Endothelial cell (in vitro differentiated cells): ENCODE results near the gene ZNF621. TPM values are rescaled to one million over a fixed set of nuclear protein-coding genes. Genes with fewer than 3 reads are reported as not detected.
"Not testable (repeated sequence)": the region's sequence is repeated elsewhere in the genome, so short reads cannot be mapped to it uniquely, and the experiment has no call there.

ENCODE experiments used
- DNase-seq: peaks from one replicate; pipeline ENCODE4 v3.0.0; 2021; ENCODE audit warnings: low spot score
- H3K27ac Mint-ChIP-seq: one replicate; pipeline ENCODE4 v1.8.0; 2021; ENCODE audit warnings: mixed read lengths, inconsistent platforms; ENCODE audit not compliant: unreplicated experiment
- H3K27me3 Mint-ChIP-seq: one replicate; pipeline ENCODE4 v1.8.0; 2021; ENCODE audit warnings: mild to moderate bottlenecking, moderate library complexity, mixed read lengths, inconsistent platforms; ENCODE audit not compliant: unreplicated experiment
- H3K36me3 Mint-ChIP-seq: one replicate; pipeline ENCODE4 v1.8.0; 2021; ENCODE audit warnings: mild to moderate bottlenecking, low read depth, mixed read lengths, inconsistent platforms; ENCODE audit not compliant: unreplicated experiment
- H3K4me1 Mint-ChIP-seq: one replicate; pipeline ENCODE4 v1.8.0; 2021; ENCODE audit warnings: mild to moderate bottlenecking, mixed read lengths, inconsistent platforms; ENCODE audit not compliant: unreplicated experiment
- H3K4me3 Mint-ChIP-seq: one replicate; pipeline ENCODE4 v1.8.0; 2021; ENCODE audit warnings: mild to moderate bottlenecking, mixed read lengths, inconsistent platforms; ENCODE audit not compliant: unreplicated experiment
- H3K9me3 Mint-ChIP-seq: one replicate; pipeline ENCODE4 v1.8.0; 2021; ENCODE audit warnings: mixed read lengths, inconsistent platforms; ENCODE audit not compliant: unreplicated experiment
- total RNA-seq: library from RNA; stranded (reverse); fragmentation: NEBNext Ultra II Directional; extraction: Animal tissue kit (Norgen Biotek cat#: 25700); gene quantifications from one replicate; pipeline ENCODE4 v1.2.1, GENCODE V29; 2021; ENCODE audit not compliant: unreplicated experiment
- TF ChIP-seq, protein P1 (sequence below): fragments of 200-600 bp; sonication (generic); IDR thresholded peaks from one replicate; pipeline ENCODE4 v1.5.0; 2021; ENCODE audit warnings: antibody characterized with exemption; ENCODE audit not compliant: unreplicated experiment

The ZNF621 gene
- total RNA-seq, 1 donor from 2014 or later: 25.7 TPM

DNA sequence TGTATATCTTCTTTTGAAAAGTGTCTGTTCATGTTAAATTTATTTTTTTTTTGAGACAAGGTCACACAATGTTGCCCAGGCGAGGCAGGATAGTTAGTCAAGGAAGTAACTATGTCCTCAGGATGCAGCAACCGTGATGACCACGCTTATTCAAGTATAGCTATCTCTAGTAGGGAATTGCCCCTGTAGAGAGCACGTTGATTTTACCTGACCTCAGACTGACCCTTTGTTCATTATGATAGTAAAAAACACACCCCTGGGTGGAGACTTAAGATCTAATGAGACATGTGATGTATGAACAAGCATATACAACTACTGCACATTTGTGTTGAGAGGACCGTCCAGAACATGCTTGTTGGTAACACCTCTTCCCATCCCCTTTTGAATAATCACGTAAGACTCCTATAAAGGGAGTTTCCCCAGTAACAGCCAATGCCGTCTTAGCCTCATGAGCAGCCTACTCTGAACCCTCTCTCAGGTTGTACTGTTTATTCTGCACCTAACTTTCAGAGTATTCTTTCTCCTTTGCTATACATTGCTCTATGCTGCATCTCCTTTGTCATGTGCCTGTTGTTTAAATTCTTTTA is 32.9 kb downstream of the ZNF621 start:
- Mint-ChIP-seq H3K27me3 (peaks cover 2% of the 10 kb centered on the region), H3K27ac (no peak overlapping the region), H3K4me3 (no peak overlapping the region), H3K36me3 (peaks cover 17% of the 10 kb centered on the region), H3K4me1 (no peaks in the 10 kb centered on the region), H3K9me3 (peaks cover 7% of the 10 kb centered on the region)
- TF ChIP-seq, protein P1, sequence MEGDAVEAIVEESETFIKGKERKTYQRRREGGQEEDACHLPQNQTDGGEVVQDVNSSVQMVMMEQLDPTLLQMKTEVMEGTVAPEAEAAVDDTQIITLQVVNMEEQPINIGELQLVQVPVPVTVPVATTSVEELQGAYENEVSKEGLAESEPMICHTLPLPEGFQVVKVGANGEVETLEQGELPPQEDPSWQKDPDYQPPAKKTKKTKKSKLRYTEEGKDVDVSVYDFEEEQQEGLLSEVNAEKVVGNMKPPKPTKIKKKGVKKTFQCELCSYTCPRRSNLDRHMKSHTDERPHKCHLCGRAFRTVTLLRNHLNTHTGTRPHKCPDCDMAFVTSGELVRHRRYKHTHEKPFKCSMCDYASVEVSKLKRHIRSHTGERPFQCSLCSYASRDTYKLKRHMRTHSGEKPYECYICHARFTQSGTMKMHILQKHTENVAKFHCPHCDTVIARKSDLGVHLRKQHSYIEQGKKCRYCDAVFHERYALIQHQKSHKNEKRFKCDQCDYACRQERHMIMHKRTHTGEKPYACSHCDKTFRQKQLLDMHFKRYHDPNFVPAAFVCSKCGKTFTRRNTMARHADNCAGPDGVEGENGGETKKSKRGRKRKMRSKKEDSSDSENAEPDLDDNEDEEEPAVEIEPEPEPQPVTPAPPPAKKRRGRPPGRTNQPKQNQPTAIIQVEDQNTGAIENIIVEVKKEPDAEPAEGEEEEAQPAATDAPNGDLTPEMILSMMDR: no peak
- no peak for DNase-seq

DNA sequence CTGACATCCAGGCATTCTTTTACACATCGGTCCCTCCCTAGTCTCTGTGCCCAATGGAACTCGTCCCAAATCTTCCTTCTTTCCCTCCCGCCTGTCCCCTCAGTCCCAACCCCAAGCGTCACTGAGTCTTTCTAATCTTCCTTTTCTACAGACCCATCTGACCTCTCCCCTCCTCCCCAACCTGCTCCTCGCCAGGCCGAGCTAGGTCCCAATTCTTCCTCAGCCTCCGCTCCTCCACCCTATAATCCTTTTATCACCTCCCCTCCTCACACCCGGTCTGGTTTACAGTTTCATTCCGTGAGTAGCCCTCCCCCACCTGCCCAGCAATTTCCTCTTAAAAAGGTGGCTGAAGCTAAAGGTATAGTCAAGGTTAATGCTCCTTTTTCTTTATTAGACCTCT is 37.7 kb downstream of the ZNF621 start:
- not testable (repeated sequence) for H3K4me1 Mint-ChIP-seq, H3K4me3 Mint-ChIP-seq, DNase-seq, H3K27me3 Mint-ChIP-seq, H3K27ac Mint-ChIP-seq, H3K9me3 Mint-ChIP-seq
- H3K36me3 Mint-ChIP-seq: peaks cover 24% of the 10 kb centered on the region

DNA sequence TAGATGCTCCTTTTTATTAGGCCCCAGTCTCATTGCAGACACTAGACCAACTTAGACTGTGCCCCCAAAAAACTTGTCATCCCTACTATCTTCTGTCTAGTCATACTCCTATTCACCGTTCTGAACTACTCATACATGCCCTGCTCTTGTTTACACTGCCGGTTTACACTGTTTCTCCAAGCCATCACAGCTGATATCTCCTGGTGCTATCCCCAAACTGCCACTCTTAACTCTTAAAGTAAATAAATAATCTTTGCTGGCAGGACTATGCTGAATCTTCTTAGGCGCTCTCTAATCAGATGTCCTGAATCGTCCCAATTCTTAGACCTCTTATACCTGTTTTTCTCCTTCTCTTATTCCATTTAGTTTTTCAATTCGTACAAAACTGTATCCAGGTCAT is 40.9 kb downstream of the ZNF621 start:
- not testable (repeated sequence) for H3K4me1 Mint-ChIP-seq, DNase-seq, H3K27me3 Mint-ChIP-seq, H3K9me3 Mint-ChIP-seq, H3K27ac Mint-ChIP-seq, H3K4me3 Mint-ChIP-seq
- H3K36me3 Mint-ChIP-seq: peaks cover 23% of the 10 kb centered on the region

DNA sequence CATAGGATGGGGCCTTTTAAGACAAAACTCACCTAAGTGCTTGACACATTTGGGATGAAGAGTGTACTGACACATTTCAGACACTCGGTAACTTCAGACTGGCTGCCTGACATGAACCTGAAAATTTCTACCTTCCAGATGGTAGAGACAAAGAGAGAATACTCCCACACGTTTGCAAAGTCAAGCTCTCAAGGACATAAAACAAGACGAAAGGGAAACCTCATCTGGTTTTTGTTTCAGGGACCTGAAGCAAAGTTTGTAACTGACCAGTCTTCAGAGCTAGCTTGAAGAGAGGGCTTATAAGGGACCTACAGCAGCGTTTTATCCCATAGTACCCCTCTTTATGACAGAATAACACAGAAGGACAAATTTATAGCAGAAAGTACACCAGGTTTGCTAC is 41.9 kb downstream of the ZNF621 start:
- Mint-ChIP-seq H3K9me3 (no peaks in the 10 kb centered on the region), H3K27me3 (peaks cover 7% of the 10 kb centered on the region), H3K4me1 (no peaks in the 10 kb centered on the region), H3K27ac (no peak overlapping the region), H3K4me3 (no peak overlapping the region), H3K36me3 (peaks cover 14% of the 10 kb centered on the region)
- TF ChIP-seq, protein P1: no peak
- no peak for DNase-seq

DNA sequence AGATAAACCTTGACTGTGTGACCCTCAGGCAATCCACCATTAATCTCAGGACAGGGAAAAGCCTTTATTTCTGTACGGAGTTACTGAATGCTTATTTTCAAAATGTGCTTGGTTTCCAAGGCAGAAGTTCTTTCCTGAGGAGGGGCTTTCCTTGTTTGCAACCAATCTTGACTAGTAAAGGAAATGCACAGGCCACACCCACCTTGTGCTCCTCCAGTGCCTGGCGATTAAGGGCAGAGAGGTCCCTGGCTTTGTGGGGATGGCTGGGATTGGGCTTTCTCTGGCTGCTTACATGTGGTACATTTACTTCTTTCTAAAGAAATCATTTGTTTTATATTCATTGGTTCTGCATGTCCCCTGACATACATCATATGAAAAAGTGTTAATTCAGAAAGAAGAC is 47.8 kb downstream of the ZNF621 start:
- Mint-ChIP-seq H3K36me3 (no peaks in the 10 kb centered on the region), H3K27me3 (peaks cover 2% of the 10 kb centered on the region), H3K9me3 (no peaks in the 10 kb centered on the region), H3K4me1 (no peaks in the 10 kb centered on the region), H3K4me3 (no peak overlapping the region), H3K27ac (no peak overlapping the region)
- DNase-seq: no peak
- TF ChIP-seq, protein P1: no peak

DNA sequence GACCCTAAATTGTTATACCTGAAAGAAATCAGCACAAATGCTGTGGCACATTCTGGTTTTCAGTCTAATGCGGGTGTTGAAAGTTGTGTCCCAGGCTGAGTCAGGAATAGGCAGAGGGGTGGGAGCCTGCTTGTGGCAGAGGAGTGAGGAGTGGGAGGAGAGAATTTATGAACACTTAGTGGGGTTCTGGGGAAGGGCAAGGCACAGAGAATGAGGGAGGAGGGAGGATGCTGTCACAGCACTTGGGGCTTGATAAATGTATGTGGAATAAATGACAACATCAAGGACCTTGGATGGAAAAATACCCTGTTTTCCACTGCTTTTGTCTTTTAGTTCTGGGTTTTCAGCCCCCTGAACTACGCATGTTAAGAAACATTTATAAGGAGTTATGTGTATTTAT is 49.3 kb downstream of the ZNF621 start:
- Mint-ChIP-seq H3K27me3 (peaks cover 2% of the 10 kb centered on the region), H3K4me3 (no peak overlapping the region), H3K36me3 (no peaks in the 10 kb centered on the region), H3K4me1 (no peaks in the 10 kb centered on the region), H3K9me3 (no peaks in the 10 kb centered on the region), H3K27ac (no peak overlapping the region)
- no peak for DNase-seq
- TF ChIP-seq, protein P1: no peak
